ENCODE results near the gene MEI4.

DNA sequence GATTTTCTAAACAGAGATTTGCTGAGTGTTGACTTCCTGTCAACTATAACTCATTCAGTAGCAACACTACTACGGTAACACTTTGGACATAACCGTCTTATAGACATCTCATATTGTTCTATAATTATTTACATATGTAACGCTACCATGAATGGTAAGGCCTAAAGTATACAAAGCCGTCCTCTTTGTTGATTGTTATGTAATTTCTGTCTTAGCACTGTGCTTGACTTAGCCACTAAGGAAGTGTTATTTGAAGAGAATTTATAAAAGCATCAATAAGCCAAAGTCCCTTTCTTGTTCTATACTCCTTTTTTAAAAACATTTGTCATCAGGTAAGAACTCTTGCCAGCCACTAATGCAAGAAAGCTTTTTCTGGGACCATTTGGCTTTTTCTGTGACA lies 240.6 kb downstream of the MEI4 start:
- TF ChIP-seq, protein P1, sequence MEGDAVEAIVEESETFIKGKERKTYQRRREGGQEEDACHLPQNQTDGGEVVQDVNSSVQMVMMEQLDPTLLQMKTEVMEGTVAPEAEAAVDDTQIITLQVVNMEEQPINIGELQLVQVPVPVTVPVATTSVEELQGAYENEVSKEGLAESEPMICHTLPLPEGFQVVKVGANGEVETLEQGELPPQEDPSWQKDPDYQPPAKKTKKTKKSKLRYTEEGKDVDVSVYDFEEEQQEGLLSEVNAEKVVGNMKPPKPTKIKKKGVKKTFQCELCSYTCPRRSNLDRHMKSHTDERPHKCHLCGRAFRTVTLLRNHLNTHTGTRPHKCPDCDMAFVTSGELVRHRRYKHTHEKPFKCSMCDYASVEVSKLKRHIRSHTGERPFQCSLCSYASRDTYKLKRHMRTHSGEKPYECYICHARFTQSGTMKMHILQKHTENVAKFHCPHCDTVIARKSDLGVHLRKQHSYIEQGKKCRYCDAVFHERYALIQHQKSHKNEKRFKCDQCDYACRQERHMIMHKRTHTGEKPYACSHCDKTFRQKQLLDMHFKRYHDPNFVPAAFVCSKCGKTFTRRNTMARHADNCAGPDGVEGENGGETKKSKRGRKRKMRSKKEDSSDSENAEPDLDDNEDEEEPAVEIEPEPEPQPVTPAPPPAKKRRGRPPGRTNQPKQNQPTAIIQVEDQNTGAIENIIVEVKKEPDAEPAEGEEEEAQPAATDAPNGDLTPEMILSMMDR (IDR thresholded peaks at IDR 0.05; ENCODE audit: borderline replicate concordance, extremely low read depth, low read length, poor library complexity, severe bottlenecking) = no peak
- no peak for TF ChIP-seq EZH2 (IDR thresholded peaks at IDR 0.05; ENCODE audit: borderline replicate concordance, low read depth, low read length, severe bottlenecking)
